NAMALWA (cell line): Measurements from ENCODE around the gene EQTN.
A peak's percentile ranks its signal among the peaks of the same experiment; 100 is the strongest.

ENCODE experiments used
- DNase-seq: peaks from one replicate; pipeline ENCODE4 v3.0.0-alpha.2; 2015; ENCODE audit warnings: low spot score

The EQTN gene

DNA sequence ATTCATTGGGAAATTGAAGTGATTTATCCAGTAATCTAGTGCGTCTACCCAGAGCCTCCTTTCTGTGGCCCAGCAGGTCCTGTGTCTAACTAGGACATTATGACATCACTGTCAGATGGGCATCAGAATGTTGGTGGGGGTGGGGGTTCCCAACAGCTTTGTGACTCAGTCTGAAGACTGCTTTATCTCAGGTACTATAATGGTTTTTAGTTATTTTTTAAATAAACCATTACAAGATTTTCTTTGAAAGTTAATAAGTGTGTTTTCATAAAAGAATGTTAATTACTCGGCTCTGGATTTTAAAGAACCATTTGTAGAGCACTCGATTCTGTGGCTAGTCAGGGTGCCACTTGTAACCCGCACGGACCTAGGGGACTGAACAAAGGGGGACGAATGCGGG is at the start of gene EQTN:
TSS of gene EQTN (minus strand) at position 101 of the 400 bp plus-strand sequence. CDS start at position 6, 95 bp downstream.
- DNase-seq, result no peak

DNA sequence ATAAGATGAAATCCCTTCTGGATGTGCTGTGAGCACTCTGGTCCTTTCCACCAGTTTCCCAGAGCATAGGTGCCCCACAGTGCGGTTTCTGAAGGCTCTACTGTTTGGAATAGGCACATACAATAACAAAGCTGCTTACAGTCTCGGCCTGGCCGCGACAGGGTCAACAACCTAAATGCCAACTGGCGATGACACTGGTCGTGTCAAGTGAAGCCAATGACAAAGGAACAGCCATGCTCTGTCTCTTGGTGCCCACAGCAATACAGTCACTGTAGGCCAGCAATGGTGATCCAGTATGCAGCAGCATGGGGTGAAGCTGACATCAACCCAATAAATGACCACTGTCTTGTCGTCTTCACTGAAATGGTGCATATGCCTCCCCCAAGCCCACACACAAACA is 47.8 kb upstream of the EQTN start:
- no peak for DNase-seq

DNA sequence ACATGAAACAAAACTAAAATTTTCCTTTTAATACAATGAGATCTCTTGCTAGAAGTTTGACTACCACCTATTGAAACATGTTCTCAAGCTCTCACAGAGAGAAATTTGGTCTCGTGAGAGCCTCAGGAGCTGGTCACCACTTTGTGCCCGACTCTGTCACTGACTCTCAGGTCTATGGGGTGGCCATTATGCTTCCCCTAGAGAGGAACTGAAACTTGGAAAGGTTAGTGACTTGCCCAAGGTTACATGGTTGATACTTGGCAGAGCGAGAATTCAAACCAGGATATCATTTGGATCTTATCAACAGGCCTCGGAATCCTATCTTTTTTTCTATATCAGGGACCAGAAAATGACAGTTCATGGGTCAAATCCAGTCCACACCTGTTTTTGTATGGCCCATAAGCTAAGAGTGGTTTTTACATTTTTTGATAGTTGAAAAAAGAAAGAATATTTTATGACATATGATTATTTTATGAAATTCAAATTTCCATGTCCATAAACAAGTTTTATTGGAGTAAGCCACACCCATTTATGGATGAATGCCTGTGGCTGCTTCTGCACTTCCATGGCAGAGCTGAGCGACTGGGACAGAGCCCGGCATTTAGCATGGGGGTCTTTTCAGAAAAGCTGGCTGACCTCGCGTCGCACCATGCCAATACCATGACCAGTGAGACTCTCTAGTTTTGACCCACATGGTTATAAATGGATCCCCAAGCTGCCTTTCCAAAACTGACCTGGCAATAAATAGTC is 44.8 kb upstream of the EQTN start:
- no peak for DNase-seq

DNA sequence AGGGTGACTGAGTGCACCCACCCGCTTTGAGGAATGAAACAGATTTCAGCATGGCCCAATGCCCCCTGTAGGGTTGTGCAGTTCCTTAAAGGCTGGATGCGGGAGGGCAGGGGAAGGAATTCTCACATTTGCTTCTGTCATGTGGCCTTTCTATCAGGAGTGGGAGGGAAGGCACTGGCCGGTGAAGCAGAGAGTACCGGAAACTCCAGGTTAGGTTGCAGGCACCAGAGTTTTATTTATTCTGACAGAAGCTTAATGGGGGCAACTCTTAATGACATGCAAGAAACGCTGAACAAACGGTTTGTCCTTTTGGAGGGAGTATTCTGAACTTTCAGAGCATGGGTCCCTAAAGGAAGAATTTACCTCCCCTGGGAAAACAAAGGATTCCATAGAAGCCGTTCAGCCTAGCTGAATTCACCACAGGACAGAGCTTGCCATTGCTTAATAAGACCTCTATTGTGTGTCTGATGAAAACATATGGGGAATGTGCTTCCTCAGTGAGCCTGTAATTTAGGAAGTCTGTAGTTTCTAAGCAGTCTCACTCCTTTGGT is 44.1 kb upstream of the EQTN start:
- DNase-seq, result no peak

DNA sequence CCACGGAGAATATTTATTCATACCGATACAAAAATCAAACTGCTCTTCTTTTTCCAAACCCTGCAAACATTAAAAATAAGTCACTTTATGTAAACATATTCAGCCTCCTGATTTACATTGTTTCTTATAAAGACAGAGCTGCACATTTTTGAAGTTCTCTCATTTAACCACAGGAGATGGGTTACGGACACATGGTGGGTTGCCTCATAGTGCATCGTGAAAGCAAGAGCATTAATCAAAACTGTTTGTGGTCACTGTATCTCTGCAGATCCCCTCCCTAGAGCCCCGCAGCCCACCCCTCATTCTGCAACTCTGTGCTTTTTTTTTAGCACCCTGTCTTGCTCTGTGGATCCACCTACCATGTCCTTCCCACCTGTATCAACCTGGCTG is 43.3 kb upstream of the EQTN start:
- DNase-seq, result no peak

DNA sequence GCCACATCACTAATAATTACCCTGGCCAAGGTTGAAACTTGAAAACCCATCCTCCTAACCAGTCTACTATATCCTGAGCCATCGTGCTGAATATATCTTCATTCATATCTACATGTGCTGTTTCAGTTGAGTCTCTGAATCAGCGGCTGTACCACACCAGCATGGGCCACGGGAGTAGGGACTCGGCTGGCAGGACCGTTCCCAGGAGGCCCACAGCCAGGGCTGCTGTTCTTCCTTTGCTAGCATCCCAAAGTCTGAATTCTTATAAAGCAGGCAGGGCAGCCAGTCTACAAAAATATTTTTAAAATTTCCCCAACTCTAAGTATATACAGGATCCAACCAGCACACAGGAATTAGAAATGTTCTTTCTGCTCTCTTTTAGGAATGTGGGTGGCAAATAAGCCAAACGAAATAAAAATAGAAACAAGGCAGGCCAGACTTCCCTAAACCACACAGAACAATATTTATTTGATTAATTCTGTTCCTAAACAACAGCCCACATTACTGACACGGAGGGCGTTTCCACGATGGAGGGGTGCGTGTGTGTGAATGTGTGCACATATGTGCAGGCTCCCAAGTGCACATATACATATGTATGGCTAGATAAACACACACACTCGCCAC is 42.8 kb upstream of the EQTN start:
- no peak for DNase-seq

DNA sequence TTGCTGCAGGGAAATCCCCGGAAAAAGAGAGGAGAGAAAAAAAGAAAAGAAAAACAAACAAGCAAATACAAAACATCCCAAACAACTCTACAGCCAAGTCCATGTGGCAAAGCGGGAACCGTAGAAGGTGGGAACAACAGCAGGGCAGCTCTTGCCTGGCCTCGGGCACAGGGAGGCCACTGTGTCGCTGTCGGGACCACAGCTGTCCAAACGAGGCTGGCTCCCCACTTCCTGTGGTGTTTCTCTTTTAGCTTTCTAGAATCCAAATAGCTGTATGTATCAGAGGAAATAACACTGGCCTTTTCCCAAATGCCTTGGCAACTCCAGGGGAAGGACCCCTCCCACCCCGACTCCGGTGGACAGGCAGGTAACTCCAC is 41.6 kb upstream of the EQTN start:
- no peak for DNase-seq

DNA sequence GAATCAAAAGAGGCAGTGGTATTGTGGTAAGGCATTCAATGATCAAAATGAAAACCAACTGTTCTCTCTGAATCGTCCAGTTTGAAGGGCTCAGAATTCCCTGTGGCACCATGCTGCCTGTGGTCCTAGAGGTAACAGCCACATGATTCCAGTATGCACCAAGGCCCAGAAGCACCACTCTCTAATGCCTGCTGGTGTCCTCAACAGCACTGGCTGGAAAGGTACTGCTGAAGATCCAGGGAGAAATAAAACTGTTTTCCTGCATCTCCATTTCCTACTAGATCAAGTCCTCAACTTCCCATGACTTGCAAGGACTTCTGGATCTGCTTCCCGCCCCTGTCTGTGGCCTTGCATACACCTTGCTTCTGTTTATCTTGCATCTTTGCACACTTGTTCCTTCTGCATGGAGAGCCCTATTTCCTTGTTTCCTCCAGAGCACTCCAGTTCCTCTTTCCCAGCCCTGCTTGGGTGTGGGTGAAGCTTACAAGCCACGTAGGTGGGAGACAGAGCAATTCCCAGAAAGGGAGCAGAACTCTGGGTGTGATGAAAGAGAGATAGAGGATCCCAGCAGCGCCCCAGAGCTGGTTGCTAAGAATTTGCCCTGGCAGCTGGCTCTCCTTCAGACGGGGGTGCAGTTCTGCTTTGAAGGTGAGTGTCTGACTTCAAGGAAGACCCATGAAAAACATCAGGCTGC is 41.0 kb upstream of the EQTN start:
- DNase-seq, result no peak

DNA sequence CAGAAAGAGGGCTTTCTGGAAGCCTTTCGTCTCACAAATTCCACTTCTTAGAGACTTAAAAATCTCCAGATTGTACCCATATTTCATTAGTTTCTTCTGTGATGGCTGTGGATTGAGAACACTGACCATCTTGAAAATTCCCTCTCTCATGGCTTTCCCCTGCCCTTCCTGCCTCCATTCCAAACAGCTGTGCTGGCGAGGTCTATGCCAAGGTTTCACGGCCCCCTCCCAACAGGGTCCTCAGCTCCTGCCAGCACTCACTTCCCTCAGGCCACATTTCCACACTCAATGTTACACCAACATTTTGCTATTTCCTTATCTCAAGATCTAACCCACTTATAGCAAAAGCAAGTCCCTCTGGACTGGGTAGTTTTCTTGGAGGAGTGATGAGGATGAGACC is 40.3 kb upstream of the EQTN start:
- DNase-seq, result no peak

DNA sequence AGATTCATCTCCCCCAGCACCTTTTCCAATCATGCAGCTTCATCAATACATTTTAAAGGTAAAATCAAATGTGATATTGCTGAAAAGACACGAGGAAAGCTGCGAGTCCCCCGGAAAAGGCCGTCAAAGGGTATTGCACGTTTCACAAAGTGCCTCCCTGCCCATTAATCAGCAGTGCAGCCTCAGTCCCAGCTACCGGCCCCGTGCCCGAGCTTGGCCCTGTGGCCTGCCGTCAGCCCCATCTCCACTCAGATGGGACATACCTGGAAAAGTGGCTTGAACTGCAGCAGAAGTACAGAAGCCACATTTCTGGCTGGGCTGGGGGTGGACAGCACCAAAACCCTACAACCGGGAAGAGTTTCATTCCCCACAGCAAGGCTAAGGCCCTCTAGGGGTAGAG is 39.9 kb upstream of the EQTN start:
- no peak for DNase-seq

DNA sequence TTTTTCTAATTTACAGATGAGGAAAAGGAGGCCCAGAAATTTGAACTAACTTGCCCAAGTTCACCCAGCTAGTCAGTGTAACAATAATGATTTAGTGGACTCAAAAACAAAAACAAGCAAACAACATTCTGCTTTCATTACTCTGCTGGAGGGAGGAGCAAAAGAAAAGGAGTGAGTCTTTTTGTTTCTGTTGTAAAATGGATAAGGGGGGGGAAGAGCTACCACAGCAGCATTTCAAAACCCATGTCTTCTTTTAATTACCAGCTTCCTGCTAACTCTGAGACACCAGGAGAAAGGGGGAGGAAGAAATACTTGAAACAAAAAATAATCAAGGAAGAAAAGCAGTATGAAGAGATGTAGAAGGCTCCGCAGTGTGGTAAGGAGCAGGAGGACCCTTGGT is 39.2 kb upstream of the EQTN start:
- no peak for DNase-seq

DNA sequence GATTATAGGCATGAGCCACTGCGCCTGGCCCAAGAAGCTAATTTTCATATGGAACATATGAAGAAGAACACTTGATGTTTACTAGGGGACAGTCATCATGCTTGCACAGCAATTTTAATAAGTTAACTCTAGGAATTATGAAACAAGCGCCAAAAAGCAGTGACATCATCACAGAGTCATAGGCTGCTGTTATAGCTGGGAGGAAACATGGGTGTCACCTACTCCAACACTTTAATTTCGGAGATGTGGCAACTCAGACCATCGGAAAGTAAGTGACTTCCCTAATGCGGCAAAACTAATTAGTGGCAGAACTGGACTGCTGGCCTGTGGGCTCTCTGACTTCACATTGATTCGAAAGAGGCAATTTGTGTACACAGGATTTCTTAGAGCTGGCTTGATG is 38.1 kb upstream of the EQTN start:
- DNase-seq, result no peak

DNA sequence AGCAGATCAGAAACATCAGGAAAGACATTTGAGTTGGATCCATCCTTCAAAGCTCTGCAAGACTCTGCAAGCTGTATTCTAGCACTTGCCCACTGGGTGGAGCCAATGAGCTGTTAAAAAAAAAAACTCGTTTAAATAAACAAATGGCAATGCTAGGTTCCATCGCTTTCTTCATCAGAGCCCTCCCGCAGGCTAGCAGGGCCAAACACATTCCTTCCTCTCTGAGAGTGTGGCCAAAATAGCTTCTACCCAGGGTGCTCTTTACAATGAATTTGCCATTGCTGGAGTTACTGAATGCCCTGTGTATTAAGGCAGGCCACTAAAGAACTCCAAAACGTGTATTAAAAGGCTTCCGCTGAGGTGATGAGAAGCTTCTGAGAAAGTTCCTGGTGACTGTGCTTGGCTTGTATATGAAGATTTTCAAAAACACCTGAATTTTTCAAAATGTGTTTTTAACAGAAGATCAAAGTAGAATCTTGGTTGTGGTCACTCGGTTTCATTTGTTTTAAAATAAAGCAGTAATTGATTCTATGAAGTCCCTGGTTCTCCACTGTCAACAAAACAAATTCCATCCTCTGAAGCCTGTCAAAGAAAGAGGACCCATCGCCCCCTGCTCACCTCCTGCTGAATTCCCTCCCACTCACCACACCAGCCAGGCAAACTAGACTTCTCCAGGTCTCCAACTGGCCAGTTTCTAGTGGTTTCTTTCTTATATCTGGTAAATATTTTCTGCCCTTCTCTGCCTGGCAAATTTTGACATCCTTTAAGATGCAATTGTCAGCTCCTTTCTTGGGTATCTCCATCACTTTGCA is 36.5 kb upstream of the EQTN start:
- DNase-seq, result peak; percentile 81

DNA sequence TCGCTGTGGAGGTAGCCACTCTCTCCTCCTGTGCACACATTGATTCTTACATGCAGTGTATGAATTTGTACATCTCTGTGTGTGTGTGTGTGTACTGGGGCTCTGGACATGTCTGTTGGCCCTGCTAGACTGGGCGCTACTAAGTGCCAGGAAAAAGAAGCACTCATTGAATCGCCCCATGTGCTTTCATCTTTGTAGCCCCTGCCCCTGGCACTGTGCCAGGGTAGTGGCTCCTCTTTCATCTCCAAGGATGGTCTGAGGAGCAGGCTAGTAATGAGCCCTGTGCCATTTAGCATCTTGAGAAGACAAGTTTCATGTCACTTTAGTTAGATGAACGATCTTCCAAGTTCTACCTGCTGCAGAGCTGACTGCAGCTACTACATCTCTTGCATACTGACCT is 34.4 kb upstream of the EQTN start:
- DNase-seq, result no peak

DNA sequence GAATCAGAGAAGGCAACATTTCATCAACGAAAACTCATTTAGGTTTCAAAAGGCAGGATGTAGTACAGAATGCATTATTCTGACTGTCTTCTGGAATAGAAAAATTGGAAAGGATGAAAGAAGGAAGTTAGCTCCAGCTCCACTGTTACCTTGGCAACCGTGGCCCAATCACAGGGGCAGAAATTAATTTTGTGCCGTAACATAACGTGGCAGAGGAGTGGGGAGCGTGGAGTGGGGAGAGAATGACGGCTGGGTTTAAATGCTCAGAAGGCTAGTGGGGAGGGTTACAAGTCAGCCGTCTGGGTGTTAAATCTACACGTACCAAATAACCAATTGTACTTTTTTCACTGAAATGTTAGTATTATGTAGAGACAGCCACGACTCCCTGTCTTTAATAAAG is 32.3 kb upstream of the EQTN start:
- DNase-seq, result no peak

DNA sequence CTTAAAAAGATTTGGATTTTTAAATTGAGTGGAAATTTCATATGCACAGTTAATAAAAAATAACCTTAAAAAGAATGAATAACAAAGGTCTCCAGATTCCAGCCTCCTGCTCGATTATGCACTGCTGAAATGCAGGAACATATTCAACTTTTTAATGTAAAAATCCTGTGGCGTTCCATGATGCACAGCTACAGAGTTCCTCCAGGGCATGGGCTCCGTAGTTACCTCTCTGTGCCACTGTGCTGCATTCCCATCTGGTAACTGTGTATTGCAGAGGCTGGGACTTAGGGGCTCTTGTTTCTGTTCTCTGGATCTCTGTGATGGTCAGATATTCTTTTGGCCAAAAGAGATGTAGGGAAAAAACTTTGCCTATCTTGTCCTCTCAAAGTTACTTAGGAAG is 31.5 kb upstream of the EQTN start:
- no peak for DNase-seq

DNA sequence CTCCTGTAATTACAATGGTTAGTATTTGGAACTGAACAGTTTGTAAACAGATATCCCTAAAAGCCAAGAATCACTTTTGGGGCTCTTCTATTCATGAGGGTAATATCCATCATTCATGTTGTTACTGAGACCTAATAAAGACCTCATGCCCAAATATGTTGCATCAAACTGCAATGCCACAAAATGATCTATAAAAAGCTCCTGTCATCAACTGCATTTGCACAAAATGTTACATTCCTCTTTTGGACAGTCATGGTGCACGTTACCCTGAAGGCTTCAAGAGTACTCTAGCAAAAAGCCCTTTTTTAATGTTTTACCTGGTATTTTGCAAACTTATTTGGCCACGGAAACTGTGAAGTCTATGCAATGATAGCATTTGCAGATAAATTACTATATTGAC is 14.2 kb upstream of the EQTN start:
- no peak for DNase-seq

DNA sequence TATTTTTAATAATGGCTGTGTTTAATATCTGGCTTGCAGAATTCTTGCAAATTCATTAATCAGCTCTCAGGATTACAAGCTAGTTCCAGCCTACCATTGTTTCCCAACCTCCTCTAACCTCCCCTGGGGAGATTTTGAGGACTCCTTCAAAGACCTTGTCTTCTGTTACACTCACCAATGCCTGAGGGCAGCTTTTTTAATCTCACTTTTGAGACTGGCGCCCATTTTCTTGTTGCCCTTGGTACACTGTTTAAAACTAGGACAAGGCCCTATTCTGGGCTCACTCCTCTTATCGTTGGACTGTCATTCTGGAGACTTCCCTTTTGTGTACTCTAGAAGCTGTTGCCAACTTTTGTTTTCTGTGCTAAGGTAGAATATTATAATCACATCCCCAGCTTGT is 13.6 kb upstream of the EQTN start:
- DNase-seq, result no peak

DNA sequence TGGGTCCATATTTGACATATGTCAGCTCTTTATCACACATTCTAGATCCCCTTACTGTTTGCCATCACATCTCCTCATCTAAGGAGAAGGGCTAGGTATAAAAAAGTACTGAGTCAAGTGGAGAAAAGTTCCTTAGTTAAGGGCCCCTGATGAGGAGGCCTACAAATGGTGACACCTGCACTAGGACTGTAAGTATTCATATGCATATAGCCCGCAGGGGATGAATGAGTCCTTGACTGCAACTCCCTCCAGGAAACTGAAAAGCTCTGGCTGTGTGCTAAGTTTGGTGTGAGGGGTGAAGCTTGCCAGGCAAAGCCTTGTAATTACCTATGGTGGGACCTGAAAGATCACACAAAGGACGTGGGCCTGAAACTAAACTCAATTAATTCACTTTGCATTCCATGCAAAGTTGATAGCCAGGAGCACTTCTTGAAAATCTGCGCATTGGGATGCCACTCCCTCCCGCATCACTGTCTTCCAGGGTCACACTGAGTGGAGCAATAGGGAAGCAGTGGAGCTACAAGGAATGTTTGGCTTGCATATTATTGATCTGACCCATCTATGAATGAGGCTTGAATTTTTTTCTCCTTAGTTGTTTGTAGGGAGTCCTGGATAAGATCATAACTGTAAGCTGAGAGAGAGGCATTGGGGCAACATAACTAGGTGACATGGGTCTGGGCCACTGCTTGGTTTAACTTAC is 11.9 kb upstream of the EQTN start:
- DNase-seq, result no peak

DNA sequence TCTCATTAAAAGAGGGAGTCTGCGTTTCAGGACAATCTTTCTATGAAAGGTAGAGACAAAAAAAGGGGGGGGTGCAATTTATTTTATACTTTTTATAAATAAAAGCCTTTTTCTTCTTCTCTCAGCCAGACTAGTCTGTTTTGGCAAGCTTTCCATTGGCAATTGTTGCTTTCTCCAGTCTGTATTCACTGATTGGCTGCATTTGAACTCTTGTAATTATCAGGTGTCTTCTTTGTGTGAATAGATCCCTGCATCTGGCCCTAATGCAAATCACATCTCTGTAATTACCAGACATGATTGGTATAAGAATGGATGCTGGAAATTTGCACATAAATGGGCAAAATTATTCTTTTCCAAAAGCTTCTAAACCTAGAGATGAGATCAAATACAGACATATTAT is 7.6 kb upstream of the EQTN start:
- DNase-seq, result no peak

DNA sequence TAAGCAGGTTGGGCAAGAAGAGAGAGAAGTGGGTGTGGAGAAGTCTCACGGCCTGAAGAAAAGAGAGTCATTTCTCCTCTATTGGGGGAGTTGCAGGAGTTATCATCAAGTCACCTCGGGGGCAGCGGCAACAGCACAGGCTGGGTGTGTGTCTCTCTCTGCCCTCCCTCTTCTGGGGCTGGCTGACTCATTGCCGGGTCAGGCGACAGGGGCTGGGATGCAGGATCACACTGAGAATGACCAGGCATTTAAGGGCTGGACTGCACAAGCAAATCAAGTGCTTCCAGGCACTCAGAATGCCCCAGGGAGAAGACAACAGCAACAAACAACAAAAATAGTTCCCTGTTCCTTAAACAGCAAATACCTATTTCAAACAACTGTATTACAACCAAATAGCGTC is 6.3 kb upstream of the EQTN start:
- DNase-seq, result no peak

DNA sequence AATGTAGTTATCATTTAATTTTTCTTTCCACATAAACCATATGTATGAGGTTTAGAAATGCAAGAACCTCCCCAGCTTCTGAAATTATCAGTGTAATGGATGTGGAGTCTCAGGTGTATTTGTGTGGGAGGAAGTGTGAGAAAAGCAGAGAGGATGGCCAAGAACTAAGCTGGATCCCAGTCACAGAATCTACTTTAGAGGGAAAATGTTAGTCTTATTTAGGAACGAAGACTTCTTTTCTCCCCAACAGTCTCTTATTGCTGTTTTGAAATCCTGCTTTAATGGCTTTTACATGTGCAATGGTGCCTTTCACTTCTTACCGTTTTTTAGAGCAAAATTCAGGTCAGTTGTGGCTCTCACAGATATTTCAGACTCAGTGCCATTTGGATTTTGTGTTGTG is 3.0 kb downstream of the EQTN start:
- no peak for DNase-seq
